ENCODE results near the gene MICALL1.
"Not testable (repeated sequence)": the region's sequence is repeated elsewhere in the genome, so short reads cannot be mapped to it uniquely, and the experiment has no call there.

Gene MICALL1

DNA sequence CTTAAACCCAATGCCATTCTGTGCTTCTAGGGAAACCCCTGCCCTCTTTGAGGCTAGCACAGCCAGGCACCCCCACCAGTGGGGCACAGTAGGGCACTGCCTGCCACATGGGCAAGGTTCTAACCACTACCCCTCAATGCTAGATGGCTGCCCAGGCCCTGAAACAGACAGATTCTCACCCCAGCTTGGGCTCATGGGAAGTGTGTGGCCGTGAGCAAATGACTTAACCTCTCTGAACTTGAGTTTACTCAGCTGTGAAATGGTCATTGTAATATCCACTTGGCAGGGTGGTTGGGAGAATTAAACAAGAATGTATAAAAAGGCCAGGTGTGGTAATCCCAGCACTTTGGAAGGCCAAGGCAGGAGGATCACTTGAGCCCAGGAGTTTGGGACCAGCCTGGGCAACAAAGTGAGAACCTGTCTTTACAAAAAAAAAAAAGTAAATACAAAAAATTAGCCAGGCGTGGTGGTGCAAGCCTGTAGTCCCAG is 24.9 kb downstream of the MICALL1 start:
- DNase-seq = no peak

DNA sequence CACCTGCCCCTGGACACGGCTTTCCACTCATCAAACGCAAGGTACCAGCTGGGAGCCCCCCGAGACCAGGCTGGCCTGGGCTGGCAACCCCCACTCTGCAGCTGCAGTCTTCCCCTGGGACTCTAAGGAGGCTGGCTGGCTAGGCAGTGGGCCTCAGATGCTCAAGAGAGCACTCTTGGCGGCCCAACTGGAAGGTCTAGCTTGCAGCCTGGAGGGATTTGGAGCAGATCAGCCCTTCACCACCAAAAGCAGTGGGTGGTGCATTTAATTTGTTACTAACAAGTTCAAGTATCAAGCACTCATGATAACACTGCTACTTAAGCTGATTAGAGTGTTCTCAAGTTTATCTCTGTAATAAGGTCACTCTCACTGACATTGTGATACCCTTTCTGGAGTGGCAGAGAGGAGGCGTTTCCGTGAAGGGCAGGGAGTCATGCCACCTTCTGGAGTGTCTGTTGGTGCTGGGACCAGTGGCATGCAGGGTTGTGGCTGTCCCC is 25.8 kb downstream of the MICALL1 start:
- DNase-seq = no peak

DNA sequence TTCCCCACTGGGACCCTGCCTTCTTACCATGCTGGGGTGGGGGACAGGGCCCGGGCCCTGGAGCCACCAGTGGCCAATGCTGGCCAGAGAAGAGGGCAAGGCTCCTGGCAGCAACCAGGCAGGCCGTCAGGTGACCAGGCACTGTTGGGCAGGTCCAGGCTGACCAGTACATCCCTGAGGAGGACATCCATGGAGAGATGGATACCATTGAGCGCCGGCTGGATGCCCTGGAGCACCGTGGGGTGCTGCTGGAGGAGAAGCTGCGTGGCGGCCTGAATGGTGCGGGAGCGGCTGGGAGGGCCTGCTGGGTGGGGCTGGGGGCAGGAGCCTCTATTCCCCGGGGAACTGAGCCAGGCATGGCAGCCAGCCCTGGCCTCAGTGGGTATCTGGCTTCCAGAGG is 26.3 kb downstream of the MICALL1 start:
- DNase-seq = no peak

DNA sequence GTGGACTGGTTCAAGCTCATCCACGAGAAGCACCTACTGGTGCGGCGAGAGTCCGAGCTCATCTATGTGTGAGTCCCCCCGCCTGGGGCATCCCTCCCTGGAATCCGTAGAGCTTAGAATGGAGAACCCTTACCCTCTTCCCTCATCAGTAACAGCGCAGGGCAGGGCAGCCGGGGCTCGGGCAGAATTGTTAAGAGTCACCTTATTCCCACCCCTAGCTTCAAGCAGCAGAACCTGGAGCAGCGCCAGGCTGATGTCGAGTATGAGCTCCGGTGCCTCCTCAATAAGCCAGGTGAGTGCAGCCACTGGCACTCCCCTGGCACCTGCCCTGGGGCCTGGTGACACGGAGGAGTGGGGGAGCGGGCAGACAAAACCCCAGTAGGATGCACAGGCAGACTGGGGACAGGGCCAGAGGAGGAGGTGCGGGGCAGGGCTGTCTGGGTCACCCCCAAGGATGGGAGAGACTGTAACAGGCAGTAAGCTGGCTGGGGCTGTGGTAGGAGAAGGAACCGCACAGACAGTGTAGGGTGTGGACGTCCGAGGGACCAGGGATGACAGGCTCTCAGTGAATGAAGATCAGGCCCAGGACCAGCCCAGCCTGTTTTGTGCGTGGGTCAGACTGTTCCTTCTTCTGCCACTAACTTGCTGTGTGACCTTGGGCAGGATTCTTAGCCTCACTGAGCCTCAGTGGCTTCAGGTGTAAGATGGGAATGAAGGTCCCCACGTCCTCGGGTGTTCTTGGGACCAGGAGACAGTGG is 26.9 kb downstream of the MICALL1 start:
- DNase-seq = no peak

DNA sequence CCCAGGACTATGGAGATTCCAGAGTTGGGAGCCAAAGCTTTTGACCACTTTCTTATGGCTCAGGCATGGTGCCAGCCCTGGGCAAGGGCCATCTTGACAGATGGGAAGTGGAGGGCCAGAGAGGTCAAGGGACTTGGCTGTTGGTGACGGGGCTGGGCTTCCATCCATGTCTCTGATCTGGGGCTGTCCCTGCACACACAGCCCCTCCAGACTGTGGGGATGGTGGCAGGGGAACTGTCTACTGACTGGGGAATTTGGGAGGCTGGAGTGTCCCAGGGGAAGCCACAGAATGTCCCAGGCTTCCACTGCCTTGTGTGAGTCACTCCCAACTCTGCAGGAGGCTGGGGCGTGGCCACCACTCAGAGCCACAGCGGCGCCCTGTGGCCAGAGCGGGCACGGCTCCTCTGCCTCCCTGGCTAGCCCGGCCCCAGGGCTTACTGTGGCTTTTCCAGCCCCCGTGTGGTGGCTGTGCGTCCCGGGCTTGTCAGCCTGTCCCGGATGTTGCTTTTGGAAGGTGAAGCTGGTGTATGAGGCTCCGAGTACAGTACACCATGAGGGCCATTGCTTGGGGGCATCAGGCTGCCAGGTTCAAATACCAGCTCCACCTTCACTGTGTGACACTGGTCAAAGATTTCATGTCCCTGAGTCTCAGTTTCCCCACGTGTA is 27.7 kb downstream of the MICALL1 start:
- DNase-seq = peak; percentile 96

DNA sequence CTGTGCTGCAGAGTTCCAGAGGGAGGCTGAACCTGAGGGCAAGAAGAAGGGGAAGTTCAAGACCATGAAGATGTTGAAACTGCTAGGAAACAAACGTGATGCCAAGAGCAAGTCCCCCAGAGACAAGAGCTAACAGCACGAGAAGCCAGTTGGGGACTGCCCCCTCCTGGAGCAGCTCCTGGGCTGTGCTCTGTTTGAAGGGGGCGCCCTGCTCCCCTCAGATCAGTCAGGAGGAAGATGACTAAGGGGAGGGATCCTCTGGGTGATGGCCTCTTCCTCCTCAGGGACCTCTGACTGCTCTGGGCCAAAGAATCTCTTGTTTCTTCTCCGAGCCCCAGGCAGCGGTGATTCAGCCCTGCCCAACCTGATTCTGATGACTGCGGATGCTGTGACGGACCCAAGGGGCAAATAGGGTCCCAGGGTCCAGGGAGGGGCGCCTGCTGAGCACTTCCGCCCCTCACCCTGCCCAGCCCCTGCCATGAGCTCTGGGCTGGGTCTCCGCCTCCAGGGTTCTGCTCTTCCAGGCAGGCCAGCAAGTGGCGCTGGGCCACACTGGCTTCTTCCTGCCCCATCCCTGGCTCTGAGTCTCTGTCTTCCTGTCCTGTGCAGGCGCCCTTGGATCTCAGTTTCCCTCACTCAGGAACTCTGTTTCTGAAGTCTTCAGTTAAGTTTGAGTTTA is 34.7 kb downstream of the MICALL1 start:
- no peak for DNase-seq

DNA sequence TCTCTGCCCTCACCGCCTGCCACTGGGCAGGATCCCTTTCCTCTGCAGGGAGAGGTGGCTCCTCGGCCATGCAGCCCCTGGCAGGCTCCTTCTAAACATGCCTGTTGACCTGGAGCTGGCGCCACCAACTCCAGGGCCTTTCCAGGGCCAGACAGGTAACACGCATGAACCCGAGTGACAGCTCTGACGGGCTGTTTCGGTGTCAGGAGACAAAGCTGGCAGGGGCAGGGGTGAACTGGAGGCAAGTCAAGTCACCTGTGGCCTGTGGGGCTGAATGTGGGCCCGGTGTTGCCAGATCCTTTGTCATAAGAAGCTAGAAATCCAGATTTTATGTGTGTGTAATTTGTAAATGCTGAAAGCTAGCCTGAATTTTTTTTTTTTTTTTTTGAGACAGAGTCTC is 36.0 kb downstream of the MICALL1 start:
- DNase-seq = no peak

DNA sequence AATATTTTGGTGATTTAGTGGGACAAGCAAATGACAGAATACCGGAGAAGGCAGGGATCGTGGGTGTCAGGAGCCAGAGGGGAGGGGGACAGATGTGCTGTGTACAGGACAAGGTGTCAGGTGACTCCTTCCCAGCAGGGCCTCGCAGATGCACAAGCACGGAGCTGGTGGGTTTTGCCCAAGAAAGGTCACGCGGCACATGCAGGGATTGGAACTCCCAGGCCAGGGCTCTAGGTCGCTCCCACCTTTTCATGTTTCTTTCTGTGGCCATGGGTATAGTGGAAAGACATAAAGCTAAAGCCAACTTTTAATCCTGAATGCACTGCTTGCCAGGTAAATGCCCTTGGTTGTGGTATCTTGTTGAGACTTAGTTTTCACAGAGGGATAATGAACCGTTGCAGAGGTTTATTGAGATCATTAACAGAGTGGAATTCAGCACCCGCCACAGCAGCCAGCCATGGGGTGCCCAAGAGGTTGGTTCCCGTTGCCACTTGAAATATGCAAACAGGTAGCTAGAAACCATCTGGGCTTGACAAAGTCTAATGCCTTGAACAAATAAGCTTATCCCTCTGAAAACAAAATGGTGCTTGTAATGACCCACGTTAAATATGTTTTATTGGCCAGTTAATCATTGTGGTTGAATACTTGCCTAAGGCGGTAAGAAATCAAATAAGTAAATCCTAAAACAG is 37.2 kb downstream of the MICALL1 start:
- DNase-seq = no peak

DNA sequence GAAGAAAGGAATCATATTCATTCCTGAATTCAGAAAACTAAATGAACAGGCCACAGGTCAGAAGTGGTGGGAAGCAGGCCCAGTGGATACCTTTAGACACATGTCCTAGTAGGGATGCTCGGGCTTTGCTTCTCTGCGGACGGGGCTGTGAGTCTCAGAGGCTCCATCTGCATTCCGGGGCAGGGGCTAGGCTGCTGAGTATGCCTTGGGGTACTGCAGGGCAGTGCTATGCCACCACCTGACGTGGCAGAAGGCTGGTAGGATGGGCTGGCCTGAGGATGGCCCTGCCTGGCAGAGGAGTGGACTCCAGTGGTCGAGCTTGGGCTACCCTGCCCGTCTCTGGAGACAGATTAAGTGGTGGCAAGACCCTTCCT is 37.7 kb downstream of the MICALL1 start:
- no peak for DNase-seq

DNA sequence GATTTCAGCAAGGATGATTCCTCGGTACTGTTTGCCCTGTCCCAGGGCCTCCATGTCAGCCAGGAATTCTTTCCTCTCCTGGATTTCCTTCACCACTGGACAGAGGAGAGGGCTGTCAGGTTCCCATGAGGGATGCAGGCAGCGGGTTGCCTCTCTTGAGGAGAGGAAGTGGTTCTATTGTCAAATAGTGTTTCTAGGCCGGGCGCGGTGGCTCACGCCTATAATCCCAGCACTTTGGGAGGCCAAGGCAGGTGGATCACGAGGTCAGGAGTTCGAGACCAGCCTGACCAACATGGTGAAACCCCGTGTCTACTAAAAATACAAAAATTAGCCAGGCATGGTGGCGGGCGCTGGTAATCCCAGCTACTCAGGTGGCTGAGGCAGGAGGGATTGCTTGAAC is 38.3 kb downstream of the MICALL1 start:
- DNase-seq = not testable (repeated sequence)

DNA sequence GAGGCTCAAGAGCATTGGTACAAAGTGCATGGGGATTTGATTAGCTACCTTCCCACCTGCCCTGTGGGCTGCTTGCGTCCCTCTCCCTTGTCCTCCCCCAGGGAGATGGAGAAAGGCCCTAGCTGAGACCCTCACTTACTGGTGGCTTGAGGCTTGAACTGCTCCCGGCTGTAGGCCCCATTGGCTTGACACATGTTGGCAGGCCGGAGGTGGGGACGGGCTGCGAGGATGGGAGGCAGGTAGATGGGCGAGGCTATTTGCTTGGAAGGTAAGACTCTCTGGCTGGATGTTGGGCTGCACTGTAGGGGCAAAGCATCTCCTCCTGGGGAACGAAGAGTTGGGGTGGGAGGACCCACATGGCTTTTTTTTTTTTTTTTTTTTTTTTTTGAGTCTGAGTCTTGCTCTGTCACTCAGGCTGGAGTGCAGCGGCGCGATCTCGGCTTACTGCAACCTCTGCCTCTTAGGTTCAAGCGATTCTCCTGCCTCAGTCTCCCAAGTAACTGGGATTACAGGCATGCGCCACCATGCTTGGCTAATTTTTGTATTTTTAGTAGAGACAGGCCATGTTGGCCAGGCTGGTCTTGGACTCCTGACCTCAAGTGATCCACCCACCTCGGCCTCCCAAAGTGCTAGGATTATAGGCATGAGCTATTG is 41.2 kb downstream of the MICALL1 start:
- not testable (repeated sequence) for DNase-seq

DNA sequence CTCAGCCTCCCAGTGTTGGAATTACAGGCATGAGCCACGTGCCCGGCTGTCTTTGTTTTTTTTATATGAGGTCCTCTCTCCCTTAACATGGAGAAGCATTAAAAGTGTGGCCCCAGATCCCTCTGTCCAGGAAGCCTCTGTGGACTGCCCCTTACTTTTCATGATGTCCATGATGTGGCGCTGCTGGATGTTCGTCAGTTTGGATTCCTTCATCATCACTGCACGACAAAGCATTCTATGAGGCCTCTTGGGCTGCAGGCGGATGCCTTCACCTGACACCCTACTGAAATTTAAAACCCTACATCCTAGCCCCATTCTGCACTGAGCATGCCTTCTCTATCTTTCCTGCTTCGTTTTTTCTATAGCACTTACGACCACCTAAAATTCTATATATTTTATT is 45.2 kb downstream of the MICALL1 start:
- DNase-seq = peak; percentile 34

DNA sequence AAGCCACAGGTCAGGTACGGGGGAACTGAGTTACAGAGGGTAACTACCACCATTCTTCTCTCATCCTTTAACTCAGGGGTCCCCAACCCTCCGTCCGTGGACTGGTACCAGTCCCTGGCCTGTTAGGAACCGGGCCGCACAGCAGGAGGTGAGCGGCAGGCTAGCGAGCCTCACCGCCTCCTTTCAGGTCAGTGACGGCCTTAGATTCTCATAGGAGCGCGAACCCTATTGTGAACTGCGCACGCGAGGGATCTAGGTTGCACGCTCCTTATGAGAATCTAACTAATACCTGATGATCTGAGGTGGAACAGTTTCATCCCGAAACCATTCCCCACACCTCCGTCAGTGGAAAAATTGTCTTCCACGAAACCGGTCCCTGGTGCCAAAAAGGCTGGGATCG is 46.5 kb downstream of the MICALL1 start:
- not testable (repeated sequence) for DNase-seq

DNA sequence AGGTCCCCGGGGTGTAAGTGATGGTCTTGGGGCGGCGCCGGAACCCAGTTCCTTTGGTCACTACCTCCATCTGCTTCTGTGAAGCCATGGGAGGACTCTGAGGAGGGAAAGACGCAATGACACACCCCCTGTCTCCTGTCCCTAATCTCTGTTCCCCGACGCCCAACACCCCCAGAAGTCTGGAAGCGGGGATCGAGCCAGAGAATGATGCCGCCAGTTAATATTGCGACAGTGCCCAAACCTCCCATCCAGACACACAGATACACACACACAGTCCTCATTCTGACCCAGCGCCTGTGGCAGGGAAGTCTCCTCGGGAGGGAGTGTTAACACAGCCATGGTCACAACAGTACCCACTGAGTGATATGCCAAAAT is 47.0 kb downstream of the MICALL1 start:
- no peak for DNase-seq

DNA sequence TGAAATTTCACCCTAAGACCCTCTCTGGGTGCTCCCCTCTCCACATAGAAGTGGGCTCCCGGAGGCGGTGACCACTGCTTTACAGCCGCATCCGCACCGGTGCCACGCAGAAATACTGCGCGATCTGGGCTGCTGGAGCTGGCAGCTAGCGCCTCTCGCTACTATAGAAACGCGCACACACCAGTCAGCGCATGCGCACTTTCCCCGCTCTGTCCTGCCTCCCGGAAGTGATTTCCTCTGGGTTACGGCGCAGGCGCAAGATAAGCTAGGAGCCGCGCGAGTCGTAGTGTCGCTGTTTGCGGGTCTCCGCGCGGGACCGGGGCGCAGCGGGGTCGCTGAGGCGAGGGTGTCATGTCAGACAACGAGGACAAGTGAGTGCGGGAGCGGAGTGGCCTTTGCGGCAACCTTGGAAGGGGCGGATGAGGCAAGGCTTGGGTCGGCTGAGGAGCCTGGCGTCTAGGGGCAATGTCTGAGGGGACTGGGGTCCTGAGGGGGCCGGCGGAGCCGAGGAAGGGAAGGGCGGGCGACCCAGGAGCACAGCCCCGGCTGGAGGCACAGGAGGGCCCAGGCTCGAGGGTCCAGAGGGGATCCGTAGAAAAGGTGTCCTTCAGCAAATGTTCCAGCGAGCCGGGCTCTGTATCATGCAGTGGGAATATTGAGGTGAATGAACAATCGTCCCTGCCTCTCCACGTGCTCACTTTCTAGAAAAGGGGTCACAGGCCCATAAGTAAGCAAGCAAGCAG is 47.5 kb downstream of the MICALL1 start, which contains the start of the genes C22orf23 and POLR2F:
TSS of gene C22orf23 (minus strand) at position 165 of the 743 bp plus-strand sequence. CDS start 452 bp downstream, outside the sequence.
TSS of gene POLR2F (plus strand) at position 263 of the 743 bp plus-strand sequence. CDS start at position 352, 89 bp downstream.
- peak; percentile 97 for DNase-seq

DNA sequence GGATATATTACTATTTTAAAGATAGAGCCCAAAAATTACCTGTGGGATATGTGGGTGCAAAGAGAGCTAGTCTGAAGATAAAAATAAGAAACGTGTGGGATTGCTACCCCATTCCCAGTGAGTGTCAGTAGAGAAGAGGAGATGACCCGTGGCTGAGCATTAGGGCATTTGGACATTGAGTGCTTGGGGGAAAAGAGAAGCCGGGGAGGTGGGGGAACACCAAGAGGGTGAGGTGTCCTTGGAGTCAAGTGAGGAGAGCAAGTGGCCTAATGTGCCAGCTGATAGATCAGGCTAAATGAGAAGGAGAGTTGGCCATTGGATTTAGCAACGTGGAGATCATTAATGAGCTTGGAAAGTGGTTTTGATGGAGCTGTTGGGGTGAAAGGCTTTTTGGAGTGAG is 48.6 kb downstream of the MICALL1 start:
- DNase-seq = no peak

DNA sequence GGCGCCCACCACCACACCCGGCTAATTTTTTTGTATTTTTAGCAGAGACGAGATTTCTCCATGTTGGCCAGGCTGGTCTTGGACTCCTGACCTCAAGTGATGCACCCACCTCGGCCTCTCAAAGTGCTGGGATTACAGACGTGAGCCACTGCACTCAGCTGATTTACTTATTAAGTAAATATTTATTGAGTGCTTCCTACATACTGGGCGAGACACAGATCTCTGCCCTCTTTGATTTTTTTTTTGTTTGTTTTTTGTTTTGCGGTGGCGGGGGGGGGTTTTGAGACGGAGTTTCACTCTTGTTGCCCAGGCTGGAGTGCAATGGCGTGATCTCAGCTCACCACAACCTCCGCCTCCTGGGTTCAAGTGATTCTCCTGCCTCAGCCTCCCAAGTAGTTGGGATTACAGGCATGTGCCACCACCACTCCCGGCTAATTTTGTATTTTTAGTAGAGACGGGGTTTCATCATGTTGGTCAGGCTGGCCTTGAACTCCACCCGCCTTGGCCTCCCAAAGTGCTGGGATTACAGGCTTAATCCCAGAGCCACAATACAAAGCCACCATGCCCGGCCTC is 49.8 kb downstream of the MICALL1 start:
- not testable (repeated sequence) for DNase-seq

DNA sequence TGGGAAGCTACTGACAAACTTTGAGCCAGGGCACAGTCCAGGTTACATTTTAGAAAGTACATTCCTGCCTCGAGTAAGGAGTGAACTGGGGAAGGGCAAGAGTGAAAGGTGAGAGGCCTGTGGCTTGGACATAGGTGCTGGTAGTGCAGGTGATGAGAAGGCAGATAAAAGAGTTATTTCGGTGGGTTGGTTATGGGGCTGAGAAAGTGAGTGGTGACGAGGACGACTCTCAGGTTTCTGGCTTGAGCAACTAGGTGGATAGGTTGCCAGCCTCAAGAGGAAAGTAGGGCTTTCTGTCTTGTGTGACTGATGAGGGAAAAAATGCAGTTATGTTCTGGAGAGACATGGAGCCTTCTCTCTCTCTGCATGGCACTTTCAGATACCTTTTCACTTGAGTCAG is 51.1 kb downstream of the MICALL1 start:
- DNase-seq = no peak

DNA sequence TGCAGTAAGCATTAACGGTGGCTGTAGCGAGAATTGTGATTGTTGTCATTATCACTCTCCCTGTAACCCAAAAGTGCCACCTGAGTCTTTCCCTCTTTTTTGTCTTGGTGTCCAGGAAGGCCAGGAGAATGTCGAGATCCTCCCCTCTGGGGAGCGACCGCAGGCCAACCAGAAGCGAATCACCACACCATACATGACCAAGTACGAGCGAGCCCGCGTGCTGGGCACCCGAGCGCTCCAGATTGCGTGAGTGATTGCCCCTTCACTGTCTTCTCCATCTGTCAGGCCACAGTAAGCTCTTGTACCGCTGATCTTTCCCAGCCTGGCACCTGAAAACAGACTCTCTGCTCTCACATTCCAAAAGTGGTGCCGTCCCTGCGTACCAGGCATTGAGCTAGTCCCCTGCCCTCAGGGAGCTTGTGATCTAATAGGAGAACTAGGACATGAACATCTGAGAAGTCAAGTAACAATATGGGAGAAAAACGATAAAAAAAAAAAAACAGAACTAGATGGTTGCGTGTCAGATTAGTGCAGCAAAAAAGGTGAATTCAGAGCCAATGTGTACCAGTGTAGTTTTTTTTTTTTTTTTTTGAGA is 53.2 kb downstream of the MICALL1 start:
- DNase-seq = no peak

DNA sequence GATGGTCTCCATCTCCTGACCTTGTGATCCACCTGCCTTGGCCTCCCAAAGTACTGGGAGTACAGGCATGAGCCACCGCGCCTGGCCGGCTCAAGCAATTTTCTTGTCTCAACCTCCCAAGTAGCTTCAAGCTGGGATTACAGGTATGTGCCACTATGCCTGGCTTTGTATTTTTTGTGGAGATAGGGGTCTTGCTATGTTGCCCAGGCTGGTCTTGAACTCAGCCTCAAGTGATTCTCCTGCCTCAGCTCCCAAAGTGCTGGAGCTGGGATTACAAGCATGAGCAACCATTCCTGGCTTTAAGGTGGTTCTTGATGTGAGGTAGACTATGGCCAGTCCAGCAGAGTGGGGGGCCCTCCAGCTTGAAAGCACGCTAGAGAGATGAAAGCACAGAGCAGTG is 55.0 kb downstream of the MICALL1 start:
- DNase-seq = no peak
